Prostate gland (tissue), 2 donors: ENCODE measurements around the gene RAD21L1. TPM values are rescaled to one million over a fixed set of nuclear protein-coding genes. Genes with fewer than 3 reads are reported as not detected.
"Not testable (repeated sequence)": the region's sequence is repeated elsewhere in the genome, so short reads cannot be mapped to it uniquely, and the experiment has no call there.

Source experiments
- DNase-seq: peaks from one replicate; pipeline ENCODE4 v3.0.0-alpha.2; 2019; ENCODE audit warnings: low spot score
- H3K27ac ChIP-seq, 2 donors: fragments of 200-600 bp; sonication (generic); 2 replicates each; pipeline ENCODE4 v1.5.1; 2017 to 2019
- H3K27me3 ChIP-seq: fragments of 200-600 bp; sonication (generic); replicated peaks from 2 replicates; pipeline ENCODE4 v1.5.1; 2019; ENCODE audit not compliant: insufficient read depth
- H3K36me3 ChIP-seq, 2 donors: fragments of 200-600 bp; sonication (generic); 1 replicate in 1 of 2; 2 replicates in 1 of 2; pipeline versions ENCODE4 v1.5.1 to v1.8.1; 2017 to 2019
- H3K4me1 ChIP-seq: fragments of 200-600 bp; sonication (generic); replicated peaks from 2 replicates; pipeline ENCODE4 v1.5.1; 2019
- H3K4me3 ChIP-seq, 2 donors: fragments of 200-600 bp; sonication (generic); 2 replicates each; pipeline ENCODE4 v1.5.1; 2017 to 2019
- H3K9me3 ChIP-seq: fragments of 200-600 bp; sonication (generic); 2 replicates; pipeline ENCODE4 v1.5.1; 2017
- CTCF ChIP-seq, 4 experiments: fragments of 200-600 bp in 2 of 4; fragments of 450-650 bp in 2 of 4; sonication (generic) in 2 of 4; IDR thresholded peaks; 1 replicate in 3 of 4; 2 replicates in 1 of 4; pipeline ENCODE4 v1.5.1; 2016 to 2019; ENCODE audit warnings: antibody characterized with exemption in 4 of 4, mild to moderate bottlenecking in 2 of 4, moderate library complexity in 2 of 4
- POLR2A ChIP-seq: fragments of 450-650 bp; IDR thresholded peaks from one replicate; pipeline ENCODE4 v1.6.1; 2016; ENCODE audit warnings: antibody characterized with exemption, mild to moderate bottlenecking
- POLR2AphosphoS5 ChIP-seq: sonication (generic); formaldehyde crosslinking; IDR thresholded peaks from one replicate; pipeline ENCODE4 v1.6.1; 2017; ENCODE audit warnings: antibody characterized with exemption
- WGBS: methylation state at CpG from one replicate; pipeline ENCODE4 v1.1.5; 2018; 5-methylcytosine and 5-hydroxymethylcytosine counted together
- intact Hi-C: fragments of 100-400 bp; cut with DNase I; formaldehyde crosslinking; loops from one replicate; pipeline ENCODE4 v1.14.2; 2022
- total RNA-seq, 2 donors: library from RNA; depleted of rRNA; stranded (reverse); fragments of >200 nt; gene quantifications; one replicate each; pipeline ENCODE4 v1.1.0, GENCODE V29; 2016

The RAD21L1 gene
- total RNA-seq, 2 donors from 2014 or later = 3.0 TPM; not detected in 1

DNA sequence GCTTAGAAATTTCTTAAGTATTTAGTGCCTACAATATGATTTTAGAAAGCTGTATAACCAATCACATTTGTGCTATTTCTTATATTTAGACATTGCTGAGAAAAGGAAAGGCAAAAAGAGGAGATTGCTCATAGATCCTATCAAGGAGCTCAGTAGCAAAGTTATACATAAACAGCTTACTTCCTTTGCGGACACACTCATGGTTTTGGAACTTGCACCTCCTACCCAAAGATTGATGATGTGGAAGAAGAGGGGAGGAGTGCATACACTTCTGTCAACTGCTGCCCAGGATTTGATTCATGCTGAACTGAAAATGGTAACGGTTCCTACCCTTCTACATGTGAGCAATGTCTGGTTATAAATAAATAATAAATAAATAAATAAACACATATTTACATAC is 16.7 kb downstream of the RAD21L1 start:
- Histone ChIP-seq H3K4me1 (no peaks in the 10 kb centered on the region), H3K9me3 (no peaks in the 10 kb centered on the region), H3K27ac (no peak overlapping the region), H3K27me3 (no peaks in the 10 kb centered on the region), H3K36me3 (no peaks in the 10 kb centered on the region), H3K4me3 (no peak overlapping the region)
- intact Hi-C loops = no loop called here
- WGBS = 66% methylated on average over 2 of the region's 2 CpGs
- TF ChIP-seq POLR2AphosphoS5 = no peak
- TF ChIP-seq POLR2A = no peak
- no peak for TF ChIP-seq CTCF (IDR thresholded peaks at IDR 0.05)
- DNase-seq = no peak

DNA sequence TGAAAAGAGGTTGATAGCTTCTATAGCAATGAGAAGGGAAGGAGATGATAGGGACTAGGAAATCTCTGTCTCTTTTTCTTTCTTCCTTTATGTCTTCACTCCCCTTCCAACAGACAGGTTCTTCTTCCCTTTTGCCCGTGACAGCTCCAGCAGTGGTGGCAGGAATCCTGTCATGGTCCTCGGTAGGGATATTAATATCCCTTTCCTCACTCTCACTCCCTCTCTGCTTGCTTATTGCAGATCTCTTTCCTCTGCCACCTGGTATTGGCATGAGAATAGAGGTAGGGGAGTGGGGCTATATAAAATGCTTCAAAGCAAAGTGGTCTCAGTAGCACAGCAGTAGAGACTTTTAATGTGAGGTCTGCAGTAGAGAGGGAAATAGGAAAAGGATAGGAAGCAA is 19.7 kb downstream of the RAD21L1 start:
- intact Hi-C loops = no loop called here

DNA sequence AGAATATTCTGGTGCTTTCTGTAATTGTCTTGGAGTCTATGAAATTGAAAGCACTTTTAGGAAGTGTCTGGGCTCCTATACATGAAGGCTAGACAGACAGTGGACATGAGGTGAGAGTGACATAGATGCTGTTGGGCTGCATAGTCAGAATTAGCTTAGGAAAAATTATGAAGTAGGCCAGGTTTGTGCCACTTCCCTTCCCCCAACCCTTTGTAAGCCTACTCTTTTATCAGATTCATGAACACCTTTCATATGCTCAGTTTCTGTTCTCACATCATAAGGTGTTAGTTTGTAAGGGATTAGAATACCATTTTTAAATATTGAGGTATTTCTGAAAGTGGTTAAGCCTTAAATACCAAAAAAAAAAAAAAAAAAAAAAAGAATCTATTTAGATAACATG is 21.8 kb downstream of the RAD21L1 start:
- intact Hi-C loops = no loop called here
- TF ChIP-seq POLR2AphosphoS5 (no peak), CTCF (IDR thresholded peaks at IDR 0.05) (no peak), POLR2A (no peak)
- Histone ChIP-seq H3K27me3 (no peaks in the 10 kb centered on the region), H3K4me1 (no peaks in the 10 kb centered on the region), H3K27ac (no peak overlapping the region), H3K9me3 (no peaks in the 10 kb centered on the region), H3K36me3 (no peaks in the 10 kb centered on the region), H3K4me3 (no peak overlapping the region)
- DNase-seq = no peak

More for the DNA sequence above, 19.7 kb downstream of the RAD21L1 start:
- TF ChIP-seq CTCF (IDR thresholded peaks at IDR 0.05) (no peak), POLR2AphosphoS5 (no peak)
- H3K4me1 ChIP-seq = no peaks in the 10 kb centered on the region
- H3K36me3 ChIP-seq = no peaks in the 10 kb centered on the region
- H3K27me3 ChIP-seq = no peaks in the 10 kb centered on the region
- H3K4me3 ChIP-seq = no peak overlapping the region
- no peak overlapping the region for H3K27ac ChIP-seq
- H3K9me3 ChIP-seq = no peaks in the 10 kb centered on the region
- DNase-seq = no peak
- WGBS = 39% methylated on average over 2 of the region's 2 CpGs

DNA sequence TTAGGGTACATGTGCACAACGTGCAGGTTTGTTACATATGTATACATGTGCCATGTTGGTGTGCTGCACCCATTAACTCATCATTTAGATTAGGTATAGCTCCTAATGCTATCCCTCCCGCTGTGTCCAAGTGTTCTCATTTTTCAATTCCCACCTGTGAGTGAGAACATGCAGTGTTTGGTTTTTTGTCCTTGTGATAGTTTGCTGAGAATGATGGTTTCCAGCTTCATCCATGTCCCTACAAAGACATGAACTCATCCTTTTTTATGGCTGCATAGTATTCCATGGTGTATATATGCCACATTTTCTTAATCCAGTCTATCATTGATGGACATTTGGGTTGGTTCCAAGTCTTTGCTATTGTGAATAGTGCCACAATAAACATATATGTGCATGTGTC is 24.4 kb downstream of the RAD21L1 start:
- H3K27ac ChIP-seq, intact Hi-C loops, H3K36me3 ChIP-seq, H3K4me1 ChIP-seq, DNase-seq, H3K27me3 ChIP-seq, H3K4me3 ChIP-seq, H3K9me3 ChIP-seq: not testable (repeated sequence)
- 89% methylated on average over 2 of the region's 2 CpGs for WGBS

DNA sequence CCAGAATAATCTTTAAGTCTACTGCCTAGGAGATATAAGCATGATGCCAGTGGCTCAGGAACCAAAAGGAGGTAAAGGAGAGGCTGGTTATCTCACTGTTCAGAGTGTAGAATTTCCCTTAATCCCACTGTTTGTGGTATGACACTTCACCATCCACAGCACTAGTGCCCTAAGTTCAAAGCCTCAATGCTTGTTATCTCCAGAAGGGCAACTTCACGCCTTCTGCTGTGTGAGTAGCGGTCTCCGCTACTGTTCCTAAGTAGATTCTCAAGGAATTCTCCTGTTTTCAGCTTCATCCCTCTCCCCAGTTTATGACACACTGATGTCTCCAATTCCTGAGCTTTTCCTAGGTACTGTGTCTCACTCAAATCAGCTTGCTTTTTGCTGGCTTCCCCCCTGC is 26.6 kb downstream of the RAD21L1 start:
- intact Hi-C loops = no loop called here

More for the DNA sequence above, 26.6 kb downstream of the RAD21L1 start:
- Histone ChIP-seq H3K4me3 (no peak overlapping the region), H3K4me1 (no peaks in the 10 kb centered on the region), H3K36me3 (no peaks in the 10 kb centered on the region), H3K9me3 (no peaks in the 10 kb centered on the region), H3K27me3 (no peaks in the 10 kb centered on the region), H3K27ac (no peak overlapping the region)
- DNase-seq = no peak
- 74% methylated on average over 3 of the region's 3 CpGs for whole genome bisulfite sequencing
- TF ChIP-seq CTCF (IDR thresholded peaks at IDR 0.05) = no peak
- TF ChIP-seq POLR2AphosphoS5 = no peak
- no peak for TF ChIP-seq POLR2A
